Measurements from ENCODE around the gene MAP4K1.
A peak's percentile ranks its signal among the peaks of the same experiment; 100 is the strongest.

MAP4K1 gene

DNA sequence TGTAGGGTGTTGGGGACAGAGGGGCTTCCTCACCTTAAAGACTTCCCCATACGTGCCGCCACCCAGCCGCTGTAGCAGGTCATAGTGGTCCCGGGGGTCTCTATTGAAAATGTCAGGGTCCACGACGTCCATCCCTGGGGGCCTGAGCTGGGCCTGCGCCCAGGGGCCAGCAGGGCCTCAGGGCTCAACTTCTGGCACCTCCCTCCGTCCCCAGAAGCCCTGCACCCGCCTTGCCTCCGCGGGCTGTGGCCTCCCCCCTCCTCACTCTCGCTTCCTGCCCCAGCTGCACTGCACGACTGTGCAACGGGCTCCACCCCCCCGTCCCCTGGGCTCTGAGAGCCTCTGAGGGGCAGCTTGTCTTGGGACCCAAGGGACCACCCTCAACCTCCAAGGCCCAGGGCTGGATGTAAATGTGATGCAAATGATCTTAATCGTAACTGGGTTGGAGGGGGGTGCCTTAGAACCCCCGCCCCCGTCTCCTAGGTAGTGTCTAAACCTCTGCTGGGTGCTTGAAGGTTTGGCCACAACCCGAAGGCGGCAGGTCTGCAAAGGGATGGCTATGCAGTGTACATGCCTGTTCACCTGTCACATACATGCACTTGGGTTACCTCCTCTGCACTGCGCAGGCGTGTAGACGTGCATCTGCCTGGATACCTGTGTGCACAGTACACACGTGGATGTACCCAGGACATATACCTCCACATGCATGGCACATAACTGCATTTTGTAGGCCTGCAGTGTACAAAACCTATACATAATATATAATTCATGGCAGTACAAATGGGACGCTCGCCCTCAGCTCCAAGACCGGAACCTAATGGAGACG lies at the start of gene MAP4K1:
Gene MAP4K1, minus strand, starts transcription at position 190 of the 826 bp plus-strand sequence. Its CDS starts 58 bp downstream, at position 132.
- TF ChIP-seq, protein P1, sequence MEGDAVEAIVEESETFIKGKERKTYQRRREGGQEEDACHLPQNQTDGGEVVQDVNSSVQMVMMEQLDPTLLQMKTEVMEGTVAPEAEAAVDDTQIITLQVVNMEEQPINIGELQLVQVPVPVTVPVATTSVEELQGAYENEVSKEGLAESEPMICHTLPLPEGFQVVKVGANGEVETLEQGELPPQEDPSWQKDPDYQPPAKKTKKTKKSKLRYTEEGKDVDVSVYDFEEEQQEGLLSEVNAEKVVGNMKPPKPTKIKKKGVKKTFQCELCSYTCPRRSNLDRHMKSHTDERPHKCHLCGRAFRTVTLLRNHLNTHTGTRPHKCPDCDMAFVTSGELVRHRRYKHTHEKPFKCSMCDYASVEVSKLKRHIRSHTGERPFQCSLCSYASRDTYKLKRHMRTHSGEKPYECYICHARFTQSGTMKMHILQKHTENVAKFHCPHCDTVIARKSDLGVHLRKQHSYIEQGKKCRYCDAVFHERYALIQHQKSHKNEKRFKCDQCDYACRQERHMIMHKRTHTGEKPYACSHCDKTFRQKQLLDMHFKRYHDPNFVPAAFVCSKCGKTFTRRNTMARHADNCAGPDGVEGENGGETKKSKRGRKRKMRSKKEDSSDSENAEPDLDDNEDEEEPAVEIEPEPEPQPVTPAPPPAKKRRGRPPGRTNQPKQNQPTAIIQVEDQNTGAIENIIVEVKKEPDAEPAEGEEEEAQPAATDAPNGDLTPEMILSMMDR (IDR thresholded peaks at IDR 0.05), result no peak
- H3K27ac ChIP-seq, result peak within 1 kb of the TSS; percentile 46 to 71
- H3K4me3 ChIP-seq, result peak within 1 kb of the TSS; percentile 95
- no peak for DNase-seq (ENCODE audit: low spot score)

DNA sequence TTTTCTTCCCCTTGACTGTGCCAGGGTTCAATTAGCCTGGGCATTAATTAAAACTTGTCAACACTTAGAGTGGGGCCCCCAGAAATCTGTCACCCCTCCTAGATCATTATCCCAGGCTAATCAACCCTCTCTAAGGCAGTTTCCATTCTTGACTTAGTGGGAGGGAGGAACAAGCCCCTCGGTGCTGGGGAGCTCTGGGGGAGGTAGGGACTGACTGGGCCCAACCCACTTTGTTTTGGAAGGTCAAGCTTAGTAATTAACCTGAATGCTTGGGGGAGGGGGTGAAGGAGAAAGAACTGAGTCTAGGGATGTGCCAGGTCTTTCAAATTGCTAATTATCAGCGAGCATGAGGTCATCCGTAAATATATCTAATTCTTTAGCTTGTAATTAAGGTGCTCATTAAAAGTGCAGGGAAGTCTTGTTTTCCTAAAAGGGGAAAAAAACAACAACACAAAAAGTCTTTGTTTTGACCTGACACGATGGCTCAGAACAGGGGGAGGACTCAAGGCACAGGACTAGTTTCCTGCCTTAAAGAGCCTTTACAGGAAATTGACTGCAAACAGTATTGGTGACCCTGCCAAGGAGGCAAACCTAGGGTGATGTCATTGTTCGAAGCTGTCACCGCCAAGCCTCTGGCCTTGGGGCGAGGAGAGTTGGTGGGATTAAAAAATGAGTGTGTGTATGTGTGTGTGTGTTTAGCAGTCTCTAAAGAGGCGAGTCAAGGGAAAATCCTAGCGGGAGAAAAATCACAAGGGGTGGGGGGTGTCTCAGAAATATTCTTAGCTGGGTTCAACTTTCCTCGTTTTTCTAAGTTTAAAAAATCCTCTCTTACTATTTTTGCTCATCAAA lies 49.1 kb upstream of the MAP4K1 start:
- H3K27ac ChIP-seq, result peak overlapping the region; percentile 81 to 99
- TF ChIP-seq, protein P1 (IDR thresholded peaks at IDR 0.05), result no peak
- no peak for DNase-seq (ENCODE audit: low spot score)
- H3K4me3 ChIP-seq, result peak overlapping the region; percentile 15

DNA sequence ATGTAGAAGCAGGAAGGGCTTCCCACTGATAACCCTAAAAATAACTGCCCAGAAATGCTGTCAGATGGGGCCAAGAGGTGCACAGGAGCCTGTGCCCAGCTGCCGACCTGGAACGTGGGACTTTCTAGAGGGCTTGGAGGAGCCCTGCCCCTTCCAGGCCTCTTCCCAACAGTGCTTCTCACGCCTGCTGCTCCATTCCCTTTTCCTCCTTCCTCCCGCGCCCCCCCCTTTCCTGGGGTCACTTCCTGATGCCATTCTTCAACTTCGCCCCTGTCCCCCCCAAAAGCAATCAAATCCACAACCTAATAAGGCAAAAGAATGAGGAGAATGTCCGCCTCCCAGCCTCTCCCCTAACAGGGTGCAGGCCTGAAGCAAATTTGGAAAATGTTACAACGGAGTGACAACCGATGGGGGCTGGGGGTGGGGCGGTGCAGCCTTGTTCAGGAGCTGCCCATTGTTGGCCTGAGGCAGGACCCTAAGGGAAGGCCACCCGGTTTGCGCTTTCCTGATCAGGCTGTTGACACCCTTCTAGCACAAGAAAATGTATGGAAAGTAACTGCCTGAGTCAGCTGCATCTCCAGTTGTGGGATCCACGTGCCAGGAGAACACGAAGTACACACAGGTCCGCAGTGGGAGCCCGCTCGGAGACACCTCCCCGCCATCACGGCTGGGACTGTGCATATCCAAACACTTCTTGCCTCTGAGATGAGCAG lies 48.4 kb upstream of the MAP4K1 start:
- H3K27ac ChIP-seq, result peak overlapping the region; percentile 81 to 99
- H3K4me3 ChIP-seq, result peak overlapping the region; percentile 15
- TF ChIP-seq, protein P1 (IDR thresholded peaks at IDR 0.05), result no peak
- peak; percentile 87 for DNase-seq (ENCODE audit: low spot score)

DNA sequence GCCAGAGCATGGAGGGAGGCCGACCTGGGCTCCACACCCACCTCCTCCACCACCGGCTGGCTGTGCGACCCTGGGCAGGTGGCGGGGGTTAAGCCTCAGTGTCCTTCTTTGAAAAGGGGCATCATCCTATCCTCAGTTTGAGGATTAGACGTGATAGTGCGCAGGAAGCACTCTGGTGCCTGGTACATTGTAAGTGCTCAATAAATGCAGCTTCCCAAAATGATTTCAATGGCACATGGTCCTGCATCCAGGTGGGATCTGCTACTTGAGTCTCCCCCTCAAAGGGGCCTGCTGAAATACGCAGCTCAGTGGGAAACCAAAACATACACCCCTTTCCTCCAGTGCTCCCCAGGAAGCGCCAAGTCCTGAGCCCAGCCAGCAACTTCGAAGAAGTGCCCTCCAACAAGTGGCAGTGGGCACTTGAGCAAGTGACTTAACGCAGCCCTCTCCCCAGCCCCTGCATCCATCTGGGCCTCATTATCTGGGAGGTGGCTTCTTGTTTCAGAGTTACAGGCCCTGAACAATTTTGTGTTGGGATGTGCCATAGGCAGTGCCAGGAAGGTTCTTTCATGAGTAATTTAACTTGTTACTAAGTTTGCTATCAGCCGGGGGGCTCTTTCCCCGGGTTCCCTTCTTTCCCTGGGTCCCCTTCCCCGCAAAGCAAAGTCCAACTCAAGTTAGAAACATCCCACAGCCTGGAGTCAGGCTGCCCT lies 47.6 kb upstream of the MAP4K1 start:
- peak overlapping the region; percentile 81 to 99 for H3K27ac ChIP-seq
- no peak for DNase-seq (ENCODE audit: low spot score)
- TF ChIP-seq, protein P1 (IDR thresholded peaks at IDR 0.05), result no peak
- H3K4me3 ChIP-seq, result peak overlapping the region; percentile 50

DNA sequence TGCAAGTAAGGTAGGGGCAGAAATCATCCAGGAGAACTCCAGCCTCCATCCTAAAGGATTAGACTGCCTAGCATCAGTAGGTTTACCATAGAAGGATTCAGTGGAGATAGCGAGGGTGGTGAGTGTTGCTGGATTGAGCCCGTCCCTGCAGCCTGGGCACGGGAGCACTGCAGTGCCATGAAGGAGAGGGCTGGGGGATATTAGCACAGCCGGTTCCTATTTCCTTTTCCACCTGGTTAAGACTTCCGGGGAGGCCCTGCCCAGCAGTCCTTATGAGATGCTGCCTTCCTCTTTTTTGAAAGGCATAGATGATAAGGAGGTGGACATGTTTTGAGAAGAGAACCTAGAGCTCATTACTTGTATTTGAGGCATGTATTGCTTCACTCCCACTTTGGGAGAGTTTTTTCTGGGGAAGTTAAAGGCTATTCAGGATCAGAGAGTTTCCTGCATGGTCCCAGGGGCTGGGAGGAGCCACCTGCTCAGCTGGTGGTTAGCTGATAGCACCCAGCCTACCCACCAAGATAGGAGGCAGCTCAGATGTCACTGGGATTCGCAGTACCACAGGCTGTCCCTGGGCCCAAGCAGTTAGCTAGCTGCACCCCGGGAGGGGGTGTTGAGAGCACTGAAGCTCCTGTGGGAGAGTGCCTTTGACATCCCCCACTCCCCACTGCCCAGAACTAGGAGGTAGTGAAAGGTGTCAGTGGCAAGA lies 46.9 kb upstream of the MAP4K1 start:
- TF ChIP-seq, protein P1 (IDR thresholded peaks at IDR 0.05), result no peak
- Histone ChIP-seq H3K27ac (peak overlapping the region; percentile 81 to 99), H3K4me3 (peak overlapping the region; percentile 50)
- no peak for DNase-seq (ENCODE audit: low spot score)
